HEK293T (cell line): ENCODE measurements around the gene TRAF6.

Experiments
- BHLHE40 ChIP-seq: fragments of 450-650 bp; IDR thresholded peaks from 2 replicates; pipeline ENCODE4 v1.6.1; 2016; ENCODE audit warnings: mild to moderate bottlenecking, moderate library complexity, borderline replicate concordance
- CTBP1 ChIP-seq: fragments of 450-650 bp; IDR thresholded peaks from 2 replicates; pipeline ENCODE4 v1.6.1; 2016; ENCODE audit warnings: borderline replicate concordance
- ELF4 ChIP-seq: fragments of 450-650 bp; IDR thresholded peaks from 2 replicates; pipeline ENCODE4 v1.6.1; 2017; ENCODE audit warnings: antibody characterized with exemption
- FOXA1 ChIP-seq: fragments of 450-650 bp; IDR thresholded peaks from 2 replicates; pipeline ENCODE4 v1.6.1; 2016; ENCODE audit warnings: mild to moderate bottlenecking
- FOXK2 ChIP-seq: fragments of 450-650 bp; IDR thresholded peaks from 2 replicates; pipeline ENCODE4 v1.6.1; 2016; ENCODE audit warnings: mild to moderate bottlenecking
- FOXM1 ChIP-seq: fragments of 450-650 bp; IDR thresholded peaks from 2 replicates; pipeline ENCODE4 v1.6.1; 2017; ENCODE audit warnings: mild to moderate bottlenecking, borderline replicate concordance
- HDGF ChIP-seq: fragments of 450-650 bp; IDR thresholded peaks from 2 replicates; pipeline ENCODE4 v1.6.1; 2017; ENCODE audit warnings: antibody characterized with exemption, borderline replicate concordance
- LEF1 ChIP-seq: fragments of 450-650 bp; IDR thresholded peaks from 2 replicates; pipeline ENCODE4 v1.6.1; 2017; ENCODE audit warnings: mild to moderate bottlenecking, borderline replicate concordance
- PKNOX1 ChIP-seq: fragments of 450-650 bp; IDR thresholded peaks from 2 replicates; pipeline ENCODE4 v1.6.1; 2016
- SP1 ChIP-seq: fragments of 450-650 bp; IDR thresholded peaks from 2 replicates; pipeline ENCODE4 v1.6.1; 2017
- SUZ12 ChIP-seq: fragments of 450-650 bp; IDR thresholded peaks from 2 replicates; pipeline ENCODE4 v1.6.1; 2016; ENCODE audit warnings: mild to moderate bottlenecking
- TARDBP ChIP-seq: fragments of 450-650 bp; IDR thresholded peaks from 2 replicates; pipeline ENCODE4 v1.6.1; 2016
- ZNF384 ChIP-seq: fragments of 450-650 bp; IDR thresholded peaks from 2 replicates; pipeline ENCODE4 v1.6.1; 2016

GRCh38 chr11:36449561-36450096, 60.4 kb downstream of the TRAF6 start:
- TF ChIP-seq BHLHE40 (no peak), FOXK2 (no peak), TARDBP (no peak), ZNF384 (no peak), HDGF (no peak), SP1 (no peak), ELF4 (no peak), FOXM1 (no peak), PKNOX1 (no peak), CTBP1 (no peak), LEF1 (no peak), SUZ12 (no peak), FOXA1 (no peak)
